PC-9 (cell line): ENCODE data around the gene CDX2. TPM values are rescaled to one million over a fixed set of nuclear protein-coding genes. Genes with fewer than 3 reads are reported as not detected.

Experiments used
- BruUV-seq: library from RNA; stranded (reverse); fragments of 400-500 nt; replicated peaks from 2 replicates; lab custom pipeline; 2021; lab: Mats Ljungman, UMichigan
- CTCF ChIA-PET: fragments of 300-600 bp; sonication (Branson Sonifier 250); formaldehyde crosslinking; loops from one replicate; lab custom pipeline; 2022; ENCODE audit warnings: antibody characterized with exemption; lab: Charles Lee
- POLR2A ChIA-PET: fragments of 300-600 bp; sonication (Branson Sonifier 250); formaldehyde crosslinking; loops from one replicate; lab custom pipeline; 2022; ENCODE audit warnings: antibody characterized with exemption; ENCODE audit not compliant: unreplicated experiment; lab: Charles Lee
- DNase-seq, 2 experiments: peaks; one replicate each; pipeline versions ENCODE4 v3.0.0 to v3.0.0-alpha.2; 2015 to 2022; ENCODE audit warnings: mixed read lengths in 1 of 2
- H2AFZ ChIP-seq: fragments of 200-600 bp; sonication (generic); 2 replicates; pipeline ENCODE4 v1.8.1; 2017; ENCODE audit warnings: antibody characterized with exemption
- H3F3A ChIP-seq: fragments of 200-600 bp; sonication (generic); 2 replicates; pipeline ENCODE4 v1.8.1; 2017; ENCODE audit warnings: antibody characterized with exemption, mild to moderate bottlenecking, low read depth; ENCODE audit not compliant: insufficient read depth
- H3K27ac ChIP-seq: fragments of 200-600 bp; sonication (generic); 2 replicates; pipeline ENCODE4 v1.6.1; 2016; ENCODE audit warnings: mixed run types
- H3K27me3 ChIP-seq: fragments of 200-600 bp; sonication (generic); 2 replicates; pipeline ENCODE4 v1.6.1; 2016; ENCODE audit warnings: low read depth, mixed run types; ENCODE audit not compliant: insufficient read depth
- H3K36me3 ChIP-seq: fragments of 200-600 bp; sonication (generic); 2 replicates; pipeline ENCODE4 v1.6.1; 2016; ENCODE audit warnings: low read depth, mixed run types
- H3K4me1 ChIP-seq: fragments of 200-600 bp; sonication (generic); replicated peaks from 2 replicates; pipeline ENCODE4 v1.6.1; 2016; ENCODE audit warnings: mixed run types; ENCODE audit not compliant: insufficient read depth
- H3K4me2 ChIP-seq: fragments of 200-600 bp; sonication (generic); 2 replicates; pipeline ENCODE4 v1.6.1; 2017; ENCODE audit warnings: mixed run types
- H3K4me3 ChIP-seq: fragments of 200-600 bp; sonication (generic); 2 replicates; pipeline ENCODE4 v1.6.1; 2016; ENCODE audit warnings: mixed run types
- H3K79me2 ChIP-seq: fragments of 200-600 bp; sonication (generic); 2 replicates; pipeline ENCODE4 v1.6.1; 2017; ENCODE audit warnings: low read depth, mixed run types
- H3K9me2 ChIP-seq: fragments of 200-600 bp; sonication (generic); 2 replicates; pipeline ENCODE4 v1.8.1; 2017; ENCODE audit warnings: mild to moderate bottlenecking; ENCODE audit not compliant: insufficient read depth
- H3K9me3 ChIP-seq: fragments of 200-600 bp; sonication (generic); 2 replicates; pipeline ENCODE4 v1.8.1; 2016; ENCODE audit warnings: low read depth; ENCODE audit not compliant: insufficient read depth
- H4K20me1 ChIP-seq: fragments of 200-600 bp; sonication (generic); 2 replicates; pipeline ENCODE4 v1.8.1; 2017; ENCODE audit not compliant: insufficient read depth
- CTCF ChIP-seq: fragments of 200-600 bp; sonication (generic); conservative IDR thresholded peaks from 2 replicates; pipeline ENCODE4 v1.6.1; 2017; ENCODE audit warnings: mixed run types, antibody characterized with exemption, mild to moderate bottlenecking, moderate library complexity
- EZH2 ChIP-seq: fragments of 200-600 bp; sonication (generic); IDR thresholded peaks from 2 replicates; pipeline ENCODE4 v1.8.0; 2017; ENCODE audit warnings: antibody characterized with exemption, low read depth
- intact Hi-C: fragments of 100-400 bp; cut with micrococcal nuclease; formaldehyde crosslinking; loops from one replicate; pipeline ENCODE4 v1.10.0; 2022; ENCODE audit not compliant: unreplicated experiment
- total RNA-seq: library from RNA; stranded (reverse); gene quantifications from 2 replicates; pipeline ENCODE4 v1.2.3, GENCODE V29; 2021

The CDX2 gene
- total RNA-seq, 1 experiment from 2014 or later, result not detected

DNA sequence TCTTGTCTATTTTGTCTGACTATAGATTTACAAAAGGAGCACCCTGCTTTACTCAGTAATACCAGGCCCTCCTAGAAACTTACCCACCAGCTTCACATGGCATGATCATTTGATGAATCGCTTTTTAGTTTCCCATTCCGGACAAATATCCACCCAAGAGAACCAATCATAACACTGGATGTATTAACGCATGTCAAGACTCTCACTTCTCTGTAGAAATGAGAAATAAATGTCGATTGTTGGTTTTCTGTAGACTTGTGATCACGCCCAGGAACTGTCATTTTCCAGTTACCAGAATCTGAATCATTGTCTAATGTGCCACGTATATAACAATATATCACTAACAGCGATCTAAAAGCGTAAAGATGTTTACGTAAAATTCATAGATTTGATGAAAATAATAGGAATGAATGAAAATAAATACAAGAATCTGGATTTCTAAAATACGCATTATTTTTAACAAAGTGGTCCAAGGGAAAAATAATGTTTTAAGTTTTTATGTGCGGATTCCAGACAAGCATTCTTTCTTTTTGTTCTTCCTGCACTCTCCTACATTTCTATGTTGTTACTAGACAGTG lies 14.0 kb downstream of the CDX2 start:
- Histone ChIP-seq H3K79me2 (no peaks in the 10 kb centered on the region), H3K27ac (no peak overlapping the region), H2AFZ (no peak overlapping the region), H3K36me3 (no peaks in the 10 kb centered on the region), H3F3A (peaks cover 19% of the 10 kb centered on the region; the same call in 1 of the 2 replicates), H3K9me2 (no peaks in the 10 kb centered on the region), H3K4me3 (no peak overlapping the region), H3K9me3 (no peaks in the 10 kb centered on the region), H3K4me1 (peaks cover 53% of the 10 kb centered on the region), H3K27me3 (no peaks in the 10 kb centered on the region), H4K20me1 (no peaks in the 10 kb centered on the region; the same call in 1 of the 2 replicates), H3K4me2 (no peak overlapping the region)
- CTCF ChIA-PET, result no interaction called here
- BruUV-seq, result no TSS peak
- TF ChIP-seq EZH2, result no peak
- no peak for TF ChIP-seq CTCF
- intact Hi-C loops, result no loop called here
- DNase-seq, result no peak
- POLR2A ChIA-PET, result no interaction called here

DNA sequence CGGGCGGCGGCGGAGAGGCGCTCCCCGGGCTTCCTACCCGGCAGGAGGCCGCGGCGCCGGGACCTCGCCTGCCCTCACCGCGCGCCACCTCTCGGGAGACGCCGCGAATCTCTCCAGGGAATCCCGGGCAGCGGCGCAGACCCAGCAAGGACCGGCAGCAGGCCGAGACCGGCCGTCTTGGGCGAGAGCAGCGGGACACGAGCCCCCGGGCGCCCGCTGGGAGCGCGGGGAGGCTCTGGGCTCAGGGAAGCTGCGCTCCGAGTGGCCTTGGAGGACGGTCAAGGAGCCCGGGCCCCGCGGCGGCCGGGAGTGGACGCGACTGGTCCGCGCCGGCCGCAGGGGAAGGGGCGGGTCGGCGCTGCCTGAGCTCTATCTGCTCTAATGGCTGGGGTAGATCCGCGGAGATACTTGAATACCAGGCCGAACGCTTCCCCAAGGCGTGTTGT lies 14.7 kb downstream of the CDX2 start:
- H2AFZ ChIP-seq, result no peak overlapping the region

GRCh38 chr13:27953676-27954405 lies 15.3 kb downstream of the CDX2 start:
- Histone ChIP-seq H3K27ac (peak overlapping the region; percentile 66; the same call in 1 of the 2 replicates), H3K4me1 (peaks cover 40% of the 10 kb centered on the region), H3K79me2 (no peaks in the 10 kb centered on the region), H4K20me1 (no peaks in the 10 kb centered on the region; the same call in 1 of the 2 replicates), H3K4me3 (no peak overlapping the region), H3K4me2 (no peak overlapping the region), H3K9me2 (no peaks in the 10 kb centered on the region), H3F3A (peaks cover 19% of the 10 kb centered on the region; the same call in 1 of the 2 replicates), H3K36me3 (no peaks in the 10 kb centered on the region), H3K9me3 (no peaks in the 10 kb centered on the region), H2AFZ (no peak overlapping the region; the same call in 1 of the 2 replicates), H3K27me3 (no peaks in the 10 kb centered on the region)
- TF ChIP-seq CTCF, result no peak
- TF ChIP-seq EZH2, result no peak
- peak in 1 of 2 experiments; percentile 6 for DNase-seq
- ChIA-PET POLR2A (no interaction called here), CTCF (no interaction called here)
- intact Hi-C loops, result no loop called here
- no TSS peak for BruUV-seq

More for the DNA sequence above, 14.7 kb downstream of the CDX2 start:
- POLR2A ChIA-PET, result no interaction called here
- peaks cover 19% of the 10 kb centered on the region; the same call in 1 of the 2 replicates for H3F3A ChIP-seq
- peaks cover 46% of the 10 kb centered on the region for H3K4me1 ChIP-seq
- no peaks in the 10 kb centered on the region for H3K9me2 ChIP-seq
- H3K4me2 ChIP-seq, result no peak overlapping the region
- no peaks in the 10 kb centered on the region for H3K27me3 ChIP-seq
- no peak overlapping the region for H3K27ac ChIP-seq
- no peak for DNase-seq
- H4K20me1 ChIP-seq, result no peaks in the 10 kb centered on the region; the same call in 1 of the 2 replicates
- TF ChIP-seq EZH2 (no peak), CTCF (no peak)
- no peaks in the 10 kb centered on the region for H3K9me3 ChIP-seq
- BruUV-seq, result no TSS peak
- H3K4me3 ChIP-seq, result no peak overlapping the region
- CTCF ChIA-PET, result no interaction called here
- no peaks in the 10 kb centered on the region for H3K36me3 ChIP-seq
- H3K79me2 ChIP-seq, result no peaks in the 10 kb centered on the region
- intact Hi-C loops, result no loop called here
